Cerebellar cortex (tissue), 1 donor: ENCODE results near the gene ZNF382.
"Not testable (repeated sequence)": the region's sequence is repeated elsewhere in the genome, so short reads cannot be mapped to it uniquely, and the experiment has no call there.

Source experiments
- DNase-seq: peaks from one replicate; pipeline ENCODE4 v3.0.0-alpha.2; 2015; ENCODE audit warnings: low spot score

ZNF382 gene

GRCh38 chr19:36605101-36605876 is at the start of gene ZNF382:
Gene ZNF382 (plus strand): TSS chr19:36605313. CDS start chr19:36609915, 4,602 bp downstream.
- peak; percentile 69 for DNase-seq

- DNase-seq, result no peak
Measured at GRCh38 chr19:36564391-36564790, 40.7 kb upstream of the ZNF382 start.

GRCh38 chr19:36572593-36573019 is 32.5 kb upstream of the ZNF382 start:
- DNase-seq, result no peak

GRCh38 chr19:36573020-36573894 is 31.9 kb upstream of the ZNF382 start, which contains the start of gene ZNF529:
Gene ZNF529 (minus strand): TSS chr19:36573292. CDS start chr19:36572346, 946 bp downstream.
- DNase-seq, result peak; percentile 97

GRCh38 chr19:36573895-36574720 is 31.0 kb upstream of the ZNF382 start:
- peak; percentile 21 for DNase-seq

GRCh38 chr19:36574741-36575140 is 30.4 kb upstream of the ZNF382 start:
- DNase-seq, result peak; percentile 3

- no peak for DNase-seq
Measured at GRCh38 chr19:36577271-36577996, 27.7 kb upstream of the ZNF382 start.

- DNase-seq, result no peak
Measured at GRCh38 chr19:36579255-36579654, 25.9 kb upstream of the ZNF382 start.

GRCh38 chr19:36602681-36603080 is 2.4 kb upstream of the ZNF382 start:
- DNase-seq, result not testable (repeated sequence)

- DNase-seq, result peak; percentile 44
Measured at GRCh38 chr19:36604656-36605100, 435 bp upstream of the ZNF382 start.

GRCh38 chr19:36605877-36606478 is 865 bp downstream of the ZNF382 start:
- DNase-seq, result peak; percentile 44

- DNase-seq, result no peak
Measured at GRCh38 chr19:36627057-36627456, 21.9 kb downstream of the ZNF382 start.

- DNase-seq, result no peak
Measured at GRCh38 chr19:36635342-36635741, 30.2 kb downstream of the ZNF382 start.

- peak; percentile 0 for DNase-seq
Measured at GRCh38 chr19:36638862-36639510, 33.9 kb downstream of the ZNF382 start.

- no peak for DNase-seq
Measured at GRCh38 chr19:36646746-36647145, 41.6 kb downstream of the ZNF382 start.

- DNase-seq, result no peak
Measured at GRCh38 chr19:36652958-36653357, 47.8 kb downstream of the ZNF382 start.

- DNase-seq, result no peak
Measured at GRCh38 chr19:36665832-36666231, 60.7 kb downstream of the ZNF382 start.

GRCh38 chr19:36668646-36669045 is 63.5 kb downstream of the ZNF382 start:
- peak; percentile 12 for DNase-seq

GRCh38 chr19:36672368-36672767 is 67.3 kb downstream of the ZNF382 start:
- DNase-seq, result no peak

- no peak for DNase-seq
Measured at GRCh38 chr19:36674201-36674600, 69.1 kb downstream of the ZNF382 start.
